Esophagus muscularis mucosa (tissue), 4 donors: ENCODE results near the gene CEL. TPM values are rescaled to one million over a fixed set of nuclear protein-coding genes. Genes with fewer than 3 reads are reported as not detected.
"Not testable (repeated sequence)": the region's sequence is repeated elsewhere in the genome, so short reads cannot be mapped to it uniquely, and the experiment has no call there.

Experiments used
- DNase-seq: peaks from one replicate; pipeline ENCODE4 v3.0.0-alpha.2; 2017; ENCODE audit errors: extremely low spot score
- H3K27ac ChIP-seq, 4 donors: fragments of 200-600 bp; sonication (generic); replicated peaks in 1 of 4; 1 replicate in 3 of 4; 2 replicates in 1 of 4; pipeline ENCODE4 v1.5.1; 2016 to 2019; ENCODE audit warnings: mild to moderate bottlenecking in 1 of 4
- H3K27me3 ChIP-seq, 4 donors: fragments of 200-600 bp; sonication (generic); one replicate each; pipeline versions ENCODE4 v1.5.1 to v1.6.0; 2016 to 2019
- H3K36me3 ChIP-seq, 4 donors: fragments of 200-600 bp; sonication (generic); one replicate each; pipeline ENCODE4 v1.5.1; 2016 to 2019
- H3K4me1 ChIP-seq, 4 donors: fragments of 200-600 bp; sonication (generic); one replicate each; pipeline ENCODE4 v1.5.1; 2016 to 2019
- H3K4me3 ChIP-seq, 4 donors: fragments of 200-600 bp; sonication (generic); 1 replicate in 2 of 4; 2 replicates in 2 of 4; pipeline ENCODE4 v1.5.1; 2016 to 2019; ENCODE audit warnings: mild to moderate bottlenecking in 4 of 4, moderate library complexity in 1 of 4
- H3K9me3 ChIP-seq, 4 donors: fragments of 200-600 bp; sonication (generic); 1 replicate in 3 of 4; 2 replicates in 1 of 4; pipeline ENCODE4 v1.5.1; 2016 to 2019
- CTCF ChIP-seq, 3 experiments: fragments of 200-600 bp in 2 of 3; fragments of 450-650 bp in 1 of 3; sonication (generic) in 2 of 3; IDR thresholded peaks; one replicate each; pipeline ENCODE4 v1.5.1; 2017 to 2019; ENCODE audit warnings: antibody characterized with exemption in 3 of 3, mild to moderate bottlenecking in 2 of 3, moderate library complexity in 1 of 3
- EP300 ChIP-seq: sonication (generic); formaldehyde crosslinking; IDR thresholded peaks from one replicate; pipeline ENCODE4 v1.6.1; 2017; ENCODE audit warnings: antibody characterized with exemption
- POLR2A ChIP-seq: fragments of 450-650 bp; IDR thresholded peaks from one replicate; pipeline ENCODE4 v1.6.1; 2017; ENCODE audit warnings: antibody characterized with exemption, moderate library complexity, mild to moderate bottlenecking, low read depth
- POLR2AphosphoS5 ChIP-seq, 2 donors: sonication (generic); formaldehyde crosslinking; IDR thresholded peaks; one replicate each; pipeline ENCODE4 v1.6.1; 2017; ENCODE audit warnings: antibody characterized with exemption in 2 of 2
- WGBS: methylation state at CpG from one replicate; pipeline ENCODE4 v1.1.5; 2018; 5-methylcytosine and 5-hydroxymethylcytosine counted together
- intact Hi-C: fragments of 100-400 bp; cut with DNase I; formaldehyde crosslinking; loops from one replicate; pipeline ENCODE4 v1.15.1; 2023
- total RNA-seq, 4 donors: library from RNA; depleted of rRNA; stranded (reverse); fragments of >200 nt; gene quantifications; one replicate each; pipeline versions ENCODE4 v1.1.0 to v1.2.1, GENCODE V29; 2016

Gene CEL
- total RNA-seq, 4 donors from 2014 or later: 0.17 to 0.42 (median 0.21) TPM

- Histone ChIP-seq H3K4me3 (no peak overlapping the region), H3K9me3 (no peaks in the 10 kb centered on the region), H3K27me3 (no peaks in the 10 kb centered on the region), H3K36me3 (peaks cover 0 to 20% (median 9%) of the 10 kb centered on the region in 4 donors), H3K27ac (no peak overlapping the region), H3K4me1 (no peaks in the 10 kb centered on the region)
- TF ChIP-seq POLR2AphosphoS5 (IDR thresholded peaks at IDR 0.05) (no peak), CTCF (IDR thresholded peaks at IDR 0.05) (no peak), POLR2A (no peak), EP300 (no peak)
- intact Hi-C loops: no loop called here
- DNase-seq: no peak
- 84% methylated on average over 9 of the region's 11 CpGs for WGBS
These were observed 6.0 kb downstream of the CEL start for GRCh38 chr9:133067813-133068212.

- H3K4me1 ChIP-seq, intact Hi-C loops, H3K4me3 ChIP-seq, H3K9me3 ChIP-seq, DNase-seq, H3K27me3 ChIP-seq, H3K27ac ChIP-seq: not testable (repeated sequence)
- peaks cover 0 to 20% (median 9%) of the 10 kb centered on the region in 4 donors for H3K36me3 ChIP-seq
- WGBS: no CpG with 5 or more reads among the region's 15 CpGs
These were observed 6.7 kb downstream of the CEL start for GRCh38 chr9:133068431-133068830.

- H3K27me3 ChIP-seq, H3K4me1 ChIP-seq, H3K27ac ChIP-seq, intact Hi-C loops, H3K9me3 ChIP-seq, H3K4me3 ChIP-seq, DNase-seq: not testable (repeated sequence)
- H3K36me3 ChIP-seq: peaks cover 0 to 14% (median 4%) of the 10 kb centered on the region in 4 donors
- WGBS: 86% methylated on average over 12 of the region's 17 CpGs
These were observed 8.8 kb downstream of the CEL start for GRCh38 chr9:133070500-133070961.

- H3K36me3 ChIP-seq: peaks cover 0 to 12% (median 3%) of the 10 kb centered on the region in 4 donors
- DNase-seq, H3K4me3 ChIP-seq, H3K9me3 ChIP-seq, H3K4me1 ChIP-seq, H3K27me3 ChIP-seq, intact Hi-C loops, H3K27ac ChIP-seq: not testable (repeated sequence)
- 97% methylated on average over 10 of the region's 31 CpGs for WGBS
These were observed 9.2 kb downstream of the CEL start for GRCh38 chr9:133070985-133071384.

GRCh38 chr9:133071484-133072150 lies 9.8 kb downstream of the CEL start:
- TF ChIP-seq POLR2A (no peak), POLR2AphosphoS5 (IDR thresholded peaks at IDR 0.05) (no peak), EP300 (no peak), CTCF (IDR thresholded peaks at IDR 0.05) (no peak)
- Histone ChIP-seq H3K27me3 (no peaks in the 10 kb centered on the region), H3K27ac (no peak overlapping the region), H3K4me1 (no peaks in the 10 kb centered on the region), H3K4me3 (no peak overlapping the region), H3K9me3 (no peaks in the 10 kb centered on the region), H3K36me3 (peaks cover 0 to 7% (median under 1%) of the 10 kb centered on the region in 4 donors)
- intact Hi-C loops: no loop called here
- no peak for DNase-seq
- WGBS: 95% methylated on average over 7 of the region's 33 CpGs

- H3K4me1 ChIP-seq, intact Hi-C loops, H3K27me3 ChIP-seq, H3K4me3 ChIP-seq, H3K36me3 ChIP-seq, DNase-seq, H3K9me3 ChIP-seq, H3K27ac ChIP-seq: not testable (repeated sequence)
- 96% methylated on average over 5 of the region's 5 CpGs for WGBS
These were observed 10.4 kb downstream of the CEL start for GRCh38 chr9:133072210-133072609.
